GM21737 (cell line): ENCODE measurements around the gene STK33.
A peak's percentile ranks its signal among the peaks of the same experiment; 100 is the strongest.
"Not testable (repeated sequence)": the region's sequence is repeated elsewhere in the genome, so short reads cannot be mapped to it uniquely, and the experiment has no call there.

Experiments
- ATAC-seq: cut with Tn5 transposase; IDR thresholded peaks from one replicate; pipeline ENCODE4 v1.9.1; 2021; ENCODE audit warnings: mild to moderate bottlenecking, moderate library complexity; ENCODE audit not compliant: unreplicated experiment

Gene STK33

GRCh38 chr11:8545698-8546366 lies 48.2 kb downstream of the STK33 start:
- ATAC-seq: no peak

- ATAC-seq: no peak
Measured at GRCh38 chr11:8544807-8545206, 49.2 kb downstream of the STK33 start.

- ATAC-seq: no peak
Measured at GRCh38 chr11:8543278-8543677, 50.8 kb downstream of the STK33 start.

- ATAC-seq: no peak
Measured at GRCh38 chr11:8541448-8541847, 52.6 kb downstream of the STK33 start.

- peak; percentile 85 for ATAC-seq
Measured at GRCh38 chr11:8533332-8533731, 60.7 kb downstream of the STK33 start.

- ATAC-seq: peak; percentile 59
Measured at GRCh38 chr11:8532475-8532874, 61.6 kb downstream of the STK33 start.

GRCh38 chr11:8531982-8532381 lies 62.0 kb downstream of the STK33 start:
- no peak for ATAC-seq

- ATAC-seq: no peak
Measured at GRCh38 chr11:8531312-8531711, 62.7 kb downstream of the STK33 start.

- ATAC-seq: no peak
Measured at GRCh38 chr11:8527939-8528338, 66.1 kb downstream of the STK33 start.

- ATAC-seq: no peak
Measured at GRCh38 chr11:8523396-8523795, 70.6 kb downstream of the STK33 start.

GRCh38 chr11:8512547-8512946 lies 81.5 kb downstream of the STK33 start:
- no peak for ATAC-seq

GRCh38 chr11:8503910-8504364 lies 90.1 kb downstream of the STK33 start:
- ATAC-seq: no peak

- no peak for ATAC-seq
Measured at GRCh38 chr11:8501836-8502235, 92.2 kb downstream of the STK33 start.

- ATAC-seq: no peak
Measured at GRCh38 chr11:8488395-8488794, 105.6 kb downstream of the STK33 start.

- ATAC-seq: no peak
Measured at GRCh38 chr11:8487261-8487660, 106.8 kb downstream of the STK33 start.

- ATAC-seq: no peak
Measured at GRCh38 chr11:8484251-8484650, 109.8 kb downstream of the STK33 start.

GRCh38 chr11:8480858-8481257 lies 113.2 kb downstream of the STK33 start:
- no peak for ATAC-seq

GRCh38 chr11:8477680-8478079 lies 116.3 kb downstream of the STK33 start:
- peak; percentile 84 for ATAC-seq

- no peak for ATAC-seq
Measured at GRCh38 chr11:8477151-8477550, 116.9 kb downstream of the STK33 start.

- not testable (repeated sequence) for ATAC-seq
Measured at GRCh38 chr11:8467806-8468205, 126.2 kb downstream of the STK33 start.

- ATAC-seq: not testable (repeated sequence)
Measured at GRCh38 chr11:8467356-8467755, 126.7 kb downstream of the STK33 start.

GRCh38 chr11:8466884-8467283 lies 127.1 kb downstream of the STK33 start:
- not testable (repeated sequence) for ATAC-seq
